Measurements from ENCODE around the gene SPDYA.

SPDYA gene

GRCh38 chr2:28776471-28776870 lies 34.2 kb upstream of the SPDYA start:
- POLR2A ChIA-PET, result no interaction called here
- peaks cover 20 to 43% of the 10 kb centered on the region in 2 experiments for H3K36me3 ChIP-seq (ENCODE audit: control insufficient read depth in 2 of 2, insufficient read depth in 1 of 2, low read length in 2 of 2)
- no peak overlapping the region for H3K4me3 ChIP-seq (ENCODE audit: low read depth, low read length)
- no peaks in the 10 kb centered on the region for H3K9me3 ChIP-seq (ENCODE audit: control insufficient read depth, insufficient read depth, low read depth, low read length)
- no peak overlapping the region for H3K27ac ChIP-seq (ENCODE audit: extremely low read depth, low read depth, low read length)
- no peak for TF ChIP-seq ZNF521 (tag by site-specific recombination; IDR thresholded peaks at IDR 0.05)
- no peak for TF ChIP-seq ZNF398 (tag by site-specific recombination; IDR thresholded peaks at IDR 0.05)
- no peak for TF ChIP-seq KLF9 (tag by site-specific recombination; IDR thresholded peaks at IDR 0.05; ENCODE audit: low read depth)
- no peak for TF ChIP-seq ZNF544 (tag by site-specific recombination; IDR thresholded peaks at IDR 0.05)
- no peak for TF ChIP-seq ZSCAN30 (tag by site-specific recombination; IDR thresholded peaks at IDR 0.05)
- no peak for TF ChIP-seq ZBTB21 (tag by site-specific recombination; IDR thresholded peaks at IDR 0.05)
- TF ChIP-seq ZNF514 (tag by site-specific recombination; IDR thresholded peaks at IDR 0.05), result no peak
- TF ChIP-seq PATZ1 (tag by site-specific recombination; IDR thresholded peaks at IDR 0.05), result no peak
- no peak for TF ChIP-seq EGR2 (tag by site-specific recombination; IDR thresholded peaks at IDR 0.05; ENCODE audit: low read depth)
- no peak for TF ChIP-seq PRDM2 (tag by site-specific recombination; IDR thresholded peaks at IDR 0.05; ENCODE audit: borderline replicate concordance)
- no peak for TF ChIP-seq ZNF366 (tag by site-specific recombination; conservative IDR thresholded peaks at IDR 0.05)
- TF ChIP-seq ZNF280C (tag by site-specific recombination; IDR thresholded peaks at IDR 0.05), result no peak
- TF ChIP-seq ZNF501 (tag by site-specific recombination; IDR thresholded peaks at IDR 0.05), result no peak
- TF ChIP-seq ZNF747 (tag by site-specific recombination; IDR thresholded peaks at IDR 0.05), result no peak
- TF ChIP-seq KLF7 (tag by site-specific recombination; IDR thresholded peaks at IDR 0.05; ENCODE audit: borderline replicate concordance), result no peak
- no peak for TF ChIP-seq ZNF560 (tag by site-specific recombination; IDR thresholded peaks at IDR 0.05; ENCODE audit: borderline replicate concordance)
- TF ChIP-seq ZFP69B (tag by site-specific recombination; IDR thresholded peaks at IDR 0.05), result no peak
- TF ChIP-seq ZEB2 (tag by site-specific recombination; IDR thresholded peaks at IDR 0.05), result no peak
- no peak for TF ChIP-seq ZNF18 (tag by site-specific recombination; IDR thresholded peaks at IDR 0.05)
- no peak for TF ChIP-seq ZNF707 (tag by site-specific recombination; IDR thresholded peaks at IDR 0.05)
- CTCF ChIA-PET, result no interaction called here
- no peaks in the 10 kb centered on the region for H3K4me1 ChIP-seq (ENCODE audit: control insufficient read depth, insufficient read depth, low read length)

Data from HEK293 (cell line).